ENCODE measurements around the gene HHEX.

Gene HHEX

GRCh38 chr10:92693534-92693893 is 3.8 kb downstream of the HHEX start:
- DNase-seq (ENCODE audit: low spot score), result no peak

- DNase-seq (ENCODE audit: low spot score), result no peak
Observed at GRCh38 chr10:92695679-92696605, 6.2 kb downstream of the HHEX start.

- DNase-seq (ENCODE audit: low spot score), result no peak
Observed at GRCh38 chr10:92696606-92697383, 7.0 kb downstream of the HHEX start.

GRCh38 chr10:92697663-92698511 is 8.1 kb downstream of the HHEX start:
- DNase-seq (ENCODE audit: low spot score), result no peak

GRCh38 chr10:92699193-92699517 is 9.4 kb downstream of the HHEX start:
- no peak for DNase-seq (ENCODE audit: low spot score)

- no peak for DNase-seq (ENCODE audit: low spot score)
Observed at GRCh38 chr10:92699518-92700381, 10.0 kb downstream of the HHEX start.

- no peak for DNase-seq (ENCODE audit: low spot score)
Observed at GRCh38 chr10:92702301-92702916, 12.7 kb downstream of the HHEX start.

- no peak for DNase-seq (ENCODE audit: low spot score)
Observed at GRCh38 chr10:92712016-92712889, 22.5 kb downstream of the HHEX start.

GRCh38 chr10:92714152-92714845 is 24.5 kb downstream of the HHEX start:
- no peak for DNase-seq (ENCODE audit: low spot score)

GRCh38 chr10:92714872-92715271 is 25.1 kb downstream of the HHEX start:
- no peak for DNase-seq (ENCODE audit: low spot score)

GRCh38 chr10:92719991-92720830 is 30.5 kb downstream of the HHEX start:
- no peak for DNase-seq (ENCODE audit: low spot score)

GRCh38 chr10:92720831-92721165 is 31.0 kb downstream of the HHEX start:
- DNase-seq (ENCODE audit: low spot score), result no peak

GRCh38 chr10:92722349-92722748 is 32.6 kb downstream of the HHEX start:
- no peak for DNase-seq (ENCODE audit: low spot score)

- no peak for DNase-seq (ENCODE audit: low spot score)
Observed at GRCh38 chr10:92727141-92727540, 37.4 kb downstream of the HHEX start.

GRCh38 chr10:92727550-92727949 is 37.8 kb downstream of the HHEX start:
- DNase-seq (ENCODE audit: low spot score), result no peak

- no peak for DNase-seq (ENCODE audit: low spot score)
Observed at GRCh38 chr10:92729886-92730285, 40.1 kb downstream of the HHEX start.

- no peak for DNase-seq (ENCODE audit: low spot score)
Observed at GRCh38 chr10:92732958-92733357, 43.2 kb downstream of the HHEX start.

- no peak for DNase-seq (ENCODE audit: low spot score)
Observed at GRCh38 chr10:92734301-92734700, 44.5 kb downstream of the HHEX start.

GRCh38 chr10:92735938-92736337 is 46.2 kb downstream of the HHEX start:
- DNase-seq (ENCODE audit: low spot score), result no peak
